Cerebellar cortex (tissue), 1 donor: ENCODE results near the gene NME7.
"Not testable (repeated sequence)": the region's sequence is repeated elsewhere in the genome, so short reads cannot be mapped to it uniquely, and the experiment has no call there.

Experiments
- DNase-seq: peaks from one replicate; pipeline ENCODE4 v3.0.0-alpha.2; 2015; ENCODE audit warnings: low spot score

The NME7 gene

DNA sequence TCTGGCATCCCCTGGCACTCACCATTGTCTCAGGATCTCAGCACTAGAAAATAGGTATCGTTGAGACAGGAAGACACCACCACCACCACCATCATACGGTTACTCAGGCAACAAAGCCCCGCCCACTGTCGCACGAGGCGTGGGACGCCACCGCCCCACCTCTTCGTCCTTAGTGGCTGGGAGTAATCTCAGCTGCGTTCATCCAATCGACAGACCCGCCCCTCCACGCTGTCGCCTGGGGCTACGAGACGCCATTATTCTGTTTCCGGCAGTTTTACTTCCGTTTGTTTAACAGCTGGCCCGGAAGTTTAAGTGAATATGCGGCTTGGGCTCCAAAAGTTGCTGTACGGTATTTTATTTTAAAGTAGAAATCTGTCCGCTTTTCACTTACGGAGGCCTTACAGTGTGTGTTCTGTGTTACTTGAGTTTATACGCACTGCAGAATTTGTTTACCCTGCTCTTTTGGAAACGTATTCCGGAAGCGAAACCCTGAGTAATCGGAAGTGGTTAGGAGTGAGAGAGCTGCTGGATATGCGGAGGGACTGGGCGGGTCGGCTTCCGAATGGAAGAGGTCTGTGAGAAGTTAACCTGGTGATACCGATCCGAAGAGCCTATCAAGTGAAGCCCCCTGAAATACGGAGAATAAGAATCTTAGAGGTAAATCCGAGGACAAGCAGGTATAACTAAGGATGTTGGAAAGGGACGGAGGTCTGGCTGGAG, at the start of gene NME7, which contains the start of gene BLZF1:
NME7 (minus strand) TSS at position 112 of the 720 bp plus-strand sequence; CDS start at position 25, 87 bp downstream.
BLZF1 (plus strand) TSS at position 510 of the 720 bp plus-strand sequence. CDS start 1,328 bp downstream, outside the sequence.
- peak; percentile 99 for DNase-seq

GRCh38 chr1:169414952-169415351, 47.4 kb upstream of the NME7 start:
- DNase-seq = no peak

DNA sequence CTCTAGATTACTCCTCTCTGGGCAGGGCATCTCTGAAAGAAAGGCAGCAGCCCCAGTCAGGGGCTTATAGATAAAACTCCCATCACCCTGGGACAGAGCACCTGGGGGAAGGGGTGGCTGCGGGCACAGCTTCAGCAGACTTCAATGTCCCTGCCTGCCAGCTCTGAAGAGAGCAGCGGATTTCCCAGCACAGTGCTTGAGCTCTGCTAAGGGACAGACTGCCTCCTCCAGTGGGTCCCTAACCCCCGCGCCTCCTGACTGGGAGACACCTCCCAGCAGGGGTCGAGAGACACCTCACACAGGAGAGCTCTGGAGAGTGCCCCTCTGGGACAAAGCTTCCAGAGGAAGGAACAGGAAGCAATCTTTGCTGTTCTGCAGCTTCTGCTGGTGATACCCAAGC, 40.7 kb upstream of the NME7 start:
- not testable (repeated sequence) for DNase-seq

DNA sequence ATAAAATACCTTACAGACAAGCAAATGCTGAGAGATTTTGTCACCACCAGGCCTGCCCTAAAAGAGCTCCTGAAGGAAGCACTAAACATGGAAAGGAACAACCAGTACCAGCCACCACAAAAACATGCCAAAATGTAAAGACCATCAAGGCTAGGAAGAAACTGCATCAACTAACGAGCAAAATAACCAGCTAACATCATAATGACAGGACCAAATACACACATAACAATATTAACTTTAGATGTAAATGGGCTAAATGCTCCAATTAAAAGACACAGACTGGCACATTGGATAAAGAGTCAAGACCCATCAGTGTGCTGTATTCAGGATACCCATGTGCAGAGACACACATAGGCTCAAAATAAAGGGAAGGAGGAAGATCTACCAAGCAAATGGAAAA, 35.0 kb upstream of the NME7 start:
- DNase-seq = not testable (repeated sequence)

DNA sequence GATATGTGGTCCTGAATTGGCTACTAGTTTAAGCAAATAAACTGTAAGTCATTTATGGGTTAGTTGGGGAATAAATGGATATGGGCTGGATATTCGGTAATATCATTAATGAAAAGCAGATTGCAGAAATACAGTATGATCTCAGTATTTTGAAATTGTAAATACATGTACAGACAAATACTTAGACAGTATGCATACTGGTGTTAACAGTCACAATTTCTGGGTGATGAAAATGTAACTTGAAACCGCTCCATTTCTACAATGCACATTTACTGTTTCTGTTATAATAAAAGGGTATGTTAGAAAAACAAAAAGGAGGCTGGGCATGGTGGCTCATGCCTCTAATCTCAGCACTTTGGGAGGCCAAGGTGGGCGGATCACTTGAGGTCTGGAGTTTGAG, 28.4 kb upstream of the NME7 start:
- no peak for DNase-seq

DNA sequence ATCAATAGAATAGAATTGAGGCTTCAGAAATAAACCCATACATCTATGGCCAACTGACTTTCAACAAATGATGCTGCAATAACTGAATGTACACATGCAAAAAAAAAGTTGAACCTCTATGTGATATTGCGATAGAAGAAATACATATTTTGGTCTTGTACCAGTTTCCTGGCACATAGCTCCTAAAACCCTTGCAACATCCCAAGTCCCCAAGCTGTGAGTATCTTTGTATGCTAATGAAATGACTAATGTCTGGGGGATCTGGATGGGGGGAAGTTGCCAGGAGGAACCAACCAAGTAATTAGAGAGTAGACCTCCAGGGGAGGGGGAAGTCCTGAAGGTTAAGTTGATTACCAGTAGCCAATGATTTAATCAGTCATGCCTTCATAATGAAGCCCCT, 24.8 kb upstream of the NME7 start:
- DNase-seq = no peak

DNA sequence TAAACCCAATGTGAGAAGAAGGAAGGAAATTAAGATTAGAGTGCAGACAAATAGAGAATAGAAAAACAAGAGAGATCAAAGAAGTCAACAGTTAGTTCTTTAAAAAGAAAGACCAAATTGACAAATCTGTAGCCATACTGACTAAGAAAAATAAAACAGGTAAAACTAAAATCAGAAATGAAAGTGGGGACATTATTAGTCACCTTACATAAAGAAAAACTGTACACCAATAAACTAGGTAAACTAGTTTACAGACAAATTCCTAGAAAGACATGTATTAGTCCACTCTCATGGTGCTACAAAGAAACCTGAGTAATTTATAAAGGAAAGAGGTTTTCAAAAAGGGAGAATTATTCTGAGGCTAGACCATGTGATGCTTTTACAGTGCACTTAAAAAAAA, 22.7 kb upstream of the NME7 start:
- no peak for DNase-seq

GRCh38 chr1:169387399-169387798, 19.8 kb upstream of the NME7 start:
- no peak for DNase-seq

DNA sequence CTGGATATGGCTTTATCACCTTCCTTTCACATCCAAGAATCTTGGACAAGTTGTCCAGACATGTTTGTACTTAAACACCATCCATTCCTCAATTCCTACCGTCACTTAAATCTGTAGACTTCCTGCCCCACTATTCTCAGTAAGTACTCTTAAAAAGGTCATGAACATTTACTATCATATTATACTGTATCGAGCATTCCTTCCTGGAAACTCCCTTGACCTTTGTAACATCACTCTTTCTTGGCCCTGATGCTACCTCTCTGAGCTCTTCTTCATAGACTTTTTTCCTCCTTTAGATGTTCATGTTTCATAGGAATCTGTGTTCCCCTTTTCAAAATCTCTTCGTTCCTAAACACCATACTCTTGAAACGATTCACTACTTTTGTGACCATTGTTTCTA, 15.9 kb upstream of the NME7 start:
- DNase-seq = no peak

- no peak for DNase-seq
Measured at GRCh38 chr1:169381162-169381561, 13.6 kb upstream of the NME7 start.

DNA sequence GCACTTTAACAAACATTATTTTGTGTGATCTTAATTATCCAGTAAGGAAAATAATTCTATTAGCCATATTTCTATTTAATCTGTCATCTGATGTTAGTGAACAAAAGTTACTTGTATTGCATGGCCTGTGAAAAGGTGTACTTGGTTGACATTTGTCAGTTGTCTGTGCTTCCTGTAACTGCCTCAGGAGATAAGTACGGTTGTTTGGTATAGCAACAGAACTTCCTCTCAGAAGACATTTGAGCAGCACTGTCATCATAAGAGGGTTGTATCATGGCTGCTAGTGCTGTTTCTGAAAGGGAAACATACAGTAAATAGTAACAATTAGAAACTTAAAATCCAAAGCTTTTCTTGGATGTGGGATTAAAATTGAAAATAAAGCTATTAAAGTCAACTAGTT, 3.8 kb upstream of the NME7 start:
- DNase-seq = no peak

- DNase-seq = no peak
Measured at GRCh38 chr1:169368406-169368769, 791 bp upstream of the NME7 start.

DNA sequence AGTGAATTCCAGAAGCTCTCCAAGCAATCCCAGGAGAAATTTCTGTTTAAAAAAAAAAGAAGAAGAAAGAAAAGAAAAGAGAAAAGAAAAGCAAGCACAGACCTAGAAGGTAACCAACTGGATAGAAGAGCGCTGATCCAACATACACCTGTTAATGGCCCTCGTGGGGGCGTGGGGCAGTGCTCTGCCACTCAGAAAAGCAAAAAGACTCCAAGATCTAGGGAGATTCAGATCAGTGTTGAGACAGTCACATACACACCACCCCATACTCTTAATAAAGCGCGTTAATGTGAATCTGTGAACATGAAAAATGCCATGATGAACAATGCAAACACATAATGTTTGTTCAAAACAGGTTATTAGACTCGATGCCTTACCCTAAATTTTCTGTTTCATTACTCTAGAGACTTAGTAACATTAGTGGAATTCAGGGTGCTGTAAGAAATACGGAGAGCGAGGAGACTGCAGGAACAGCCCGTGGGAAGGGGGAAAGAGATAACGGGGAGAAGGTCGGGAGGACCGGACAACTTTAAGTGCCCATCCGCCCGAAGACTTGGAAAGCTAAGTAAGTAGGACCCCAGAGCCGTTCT, 406 bp downstream of the NME7 start:
- DNase-seq = no peak

DNA sequence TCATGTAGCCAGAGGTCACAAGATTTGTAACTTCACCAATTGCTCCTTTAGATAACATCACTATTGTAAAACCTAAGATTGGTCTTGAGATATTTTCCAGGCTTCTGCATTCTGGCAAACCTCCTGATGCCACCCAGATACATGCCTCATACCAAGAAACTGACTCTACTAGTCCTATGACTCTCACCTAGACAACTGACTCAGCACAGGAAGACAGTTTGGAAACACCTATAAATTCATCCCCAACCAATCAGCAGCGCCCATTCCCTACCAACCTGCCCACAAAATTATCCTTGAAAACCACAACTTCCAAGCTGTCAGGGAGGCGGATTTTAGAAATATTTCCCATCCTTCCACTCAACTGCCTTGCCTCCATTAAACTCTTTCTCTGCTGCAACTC, 2.6 kb downstream of the NME7 start:
- DNase-seq = no peak

DNA sequence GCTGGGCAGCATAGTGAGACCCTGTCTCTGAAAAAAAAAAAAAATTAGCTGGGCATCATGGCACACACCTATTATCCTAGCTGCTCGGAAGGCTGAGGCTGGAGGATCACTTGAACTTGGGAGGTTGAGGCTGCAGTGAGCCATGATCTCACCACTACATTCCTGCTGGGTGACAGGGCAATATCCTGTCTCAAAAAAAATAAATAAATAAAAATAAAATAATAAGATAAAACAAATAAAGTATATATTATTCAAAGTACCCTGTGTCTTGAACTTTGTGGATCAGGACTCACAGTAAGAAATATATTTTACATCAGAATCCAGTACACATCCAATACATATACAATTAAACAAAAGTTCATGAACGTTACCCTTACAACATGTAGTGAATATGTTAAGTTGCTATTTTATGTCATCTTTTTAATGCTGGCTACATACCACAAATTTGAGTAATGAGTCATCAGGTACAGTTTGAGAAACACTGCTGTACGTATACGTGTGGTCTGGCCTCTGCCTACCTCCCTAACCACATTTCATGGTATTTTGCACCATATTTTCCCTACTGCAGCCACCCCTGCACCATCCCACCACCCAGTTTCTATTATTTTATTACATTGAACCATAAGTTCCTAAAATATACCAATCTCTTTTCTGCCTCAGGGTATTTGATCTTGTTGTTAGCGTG, 4.4 kb downstream of the NME7 start:
- no peak for DNase-seq

GRCh38 chr1:169361281-169361680, 6.3 kb downstream of the NME7 start:
- DNase-seq = no peak

- no peak for DNase-seq
Measured at GRCh38 chr1:169360415-169360814, 7.2 kb downstream of the NME7 start.

DNA sequence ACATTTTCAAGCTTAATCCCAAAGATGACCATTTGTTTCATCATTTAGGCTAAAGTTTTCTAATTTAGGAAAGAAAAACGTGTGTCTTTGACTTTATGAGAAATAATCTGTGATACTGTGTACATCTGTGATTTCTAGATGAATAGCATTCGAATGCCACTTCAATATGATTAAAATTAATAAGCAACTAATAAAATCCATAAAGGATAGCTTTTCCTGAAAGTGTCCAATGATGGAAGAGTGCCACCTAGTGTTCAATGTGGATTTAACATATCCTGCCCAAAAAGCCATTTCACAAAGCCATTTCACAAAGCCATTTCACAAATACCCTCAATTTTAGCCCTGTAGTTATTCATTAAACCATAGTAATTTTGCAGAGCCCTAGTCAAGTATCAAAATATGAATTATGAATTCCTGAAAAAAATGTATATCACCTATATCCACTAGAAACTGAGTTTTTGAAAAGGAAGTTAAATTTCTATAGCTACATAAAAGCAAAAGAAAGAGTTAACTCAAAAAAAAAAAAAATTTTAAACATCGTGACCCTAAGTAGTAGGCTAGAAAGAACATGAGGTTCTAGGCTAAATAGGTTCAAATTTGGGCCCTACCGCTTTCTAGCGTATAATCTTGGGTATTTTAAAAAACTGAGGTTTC, 19.1 kb downstream of the NME7 start:
- DNase-seq = peak; percentile 74

DNA sequence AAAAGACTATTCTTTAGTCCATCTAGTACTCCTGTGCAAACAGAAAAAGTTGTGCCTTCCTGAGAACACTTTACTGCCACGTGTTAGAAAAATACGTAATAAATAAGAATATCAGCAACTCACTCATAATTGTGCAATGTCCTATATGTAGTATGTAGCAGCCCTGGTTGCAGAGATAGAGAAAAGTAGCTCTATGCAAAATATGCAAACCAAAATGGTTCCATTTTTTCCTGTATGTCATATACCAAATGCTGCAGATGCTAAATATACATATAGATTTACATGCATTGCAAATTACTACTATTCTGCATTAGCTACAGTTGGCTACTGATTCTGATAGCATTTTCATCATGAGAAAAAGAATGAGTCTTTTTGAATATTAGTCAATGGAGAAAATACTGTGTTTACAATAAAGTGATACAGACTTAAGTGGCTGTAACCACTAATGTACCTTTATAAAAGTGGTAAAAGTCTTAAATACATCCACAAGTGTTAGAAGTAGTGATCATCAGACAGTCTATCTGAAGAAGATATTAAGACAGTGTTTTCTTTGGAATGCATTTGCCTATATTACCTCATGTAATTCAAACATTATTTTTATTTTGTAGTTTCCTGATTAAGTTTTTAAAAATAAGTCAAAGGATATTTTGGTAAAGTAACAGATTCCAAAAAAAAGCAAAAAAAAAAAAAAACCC, 19.8 kb downstream of the NME7 start:
- no peak for DNase-seq

- no peak for DNase-seq
Measured at GRCh38 chr1:169346036-169346589, 21.5 kb downstream of the NME7 start.

GRCh38 chr1:169345511-169345910, 22.1 kb downstream of the NME7 start:
- no peak for DNase-seq

DNA sequence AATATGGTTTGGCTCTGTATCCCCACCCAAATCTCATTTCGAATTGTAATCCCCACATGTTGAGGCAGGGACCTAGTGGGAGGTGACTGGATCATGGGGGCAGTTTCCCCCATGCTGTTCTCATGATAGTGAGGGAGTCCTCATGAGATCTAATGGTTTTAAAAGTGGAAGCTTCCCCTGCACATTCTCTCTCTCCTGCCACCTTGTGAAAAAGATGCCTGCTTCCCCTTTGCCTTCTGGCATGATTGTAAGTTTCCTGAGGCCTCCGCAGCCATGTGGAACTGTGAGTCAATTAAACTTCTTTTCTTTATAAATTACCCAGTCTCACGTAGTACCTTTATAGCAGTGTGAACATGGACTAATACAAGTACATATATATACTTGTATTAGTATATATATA, 25.5 kb downstream of the NME7 start:
- not testable (repeated sequence) for DNase-seq
